SK-N-SH (cell line): ENCODE results near the gene CIB4. TPM values are rescaled to one million over a fixed set of nuclear protein-coding genes. Genes with fewer than 3 reads are reported as not detected.

ENCODE experiments used
- CTCF ChIA-PET: fragments of 300-600, 350-600 bp; formaldehyde crosslinking; extraction: SDS; loops from one replicate; lab custom pipeline; 2021; lab: Yijun Ruan, JAX
- POLR2A ChIA-PET: fragments of 350-600 bp; sonication (Branson Sonifier 250); formaldehyde crosslinking; extraction: SDS; loops from one replicate; lab custom pipeline; 2020; ENCODE audit warnings: antibody characterized with exemption, inconsistent platforms; lab: Yijun Ruan, JAX
- DNase-seq: peaks from one replicate; pipeline ENCODE4 v3.0.0; 2012
- H2AFZ ChIP-seq: fragments of 200-600 bp; sonication (generic); 2 replicates; pipeline ENCODE4 v1.8.1; 2016; ENCODE audit warnings: antibody characterized with exemption, mild to moderate bottlenecking, low read depth
- H3F3A ChIP-seq: fragments of 200-600 bp; sonication (generic); replicated peaks from 2 replicates; pipeline ENCODE3; 2016; ENCODE audit warnings: antibody characterized with exemption, mild to moderate bottlenecking; ENCODE audit not compliant: insufficient read depth
- H3K27ac ChIP-seq, 2 experiments: fragments of 200-500 bp in 1 of 2; fragments of 200-600 bp in 1 of 2; sonication (Bioruptor generic) in 1 of 2; sonication (generic), shearing (Covaris generic) in 1 of 2; 2 replicates each; pipeline versions ENCODE4 v1.5.1 to v1.6.1; 2014 to 2016; ENCODE audit warnings: low read depth in 2 of 2, inconsistent platforms in 1 of 2, low read length in 1 of 2, mild to moderate bottlenecking in 1 of 2, mixed read lengths in 1 of 2
- H3K27me3 ChIP-seq: fragments of 200-600 bp; sonication (generic), shearing (Covaris generic); 2 replicates; pipeline ENCODE4 v1.6.1; 2016; ENCODE audit warnings: mixed run types; ENCODE audit not compliant: insufficient read depth
- H3K36me3 ChIP-seq, 2 experiments: fragments of 200-500 bp in 1 of 2; fragments of 200-600 bp in 1 of 2; sonication (Bioruptor generic) in 1 of 2; sonication (generic) in 1 of 2; replicated peaks in 1 of 2; 2 replicates each; pipeline versions ENCODE3 to v1.5.1; 2014 to 2016; ENCODE audit warnings: low read length in 1 of 2, mild to moderate bottlenecking in 1 of 2; ENCODE audit not compliant: insufficient read depth in 2 of 2, control insufficient read depth in 1 of 2
- H3K4me1 ChIP-seq, 2 experiments: fragments of 200-500 bp in 1 of 2; fragments of 200-600 bp in 1 of 2; sonication (Bioruptor generic) in 1 of 2; sonication (generic), shearing (Covaris generic) in 1 of 2; 2 replicates each; pipeline versions ENCODE4 v1.5.1 to v1.6.1; 2014 to 2016; ENCODE audit warnings: low read depth in 1 of 2, low read length in 1 of 2, mixed run types in 1 of 2; ENCODE audit not compliant: insufficient read depth in 2 of 2, control insufficient read depth in 1 of 2
- H3K4me2 ChIP-seq: fragments of 200-600 bp; sonication (generic), shearing (Covaris generic); 2 replicates; pipeline ENCODE4 v1.6.1; 2017; ENCODE audit warnings: mixed run types
- H3K4me3 ChIP-seq, 2 experiments: fragments of 200-500 bp in 1 of 2; fragments of 200-600 bp in 1 of 2; sonication (Bioruptor generic) in 1 of 2; sonication (generic), shearing (Covaris generic) in 1 of 2; 2 replicates each; pipeline versions ENCODE4 v1.5.1 to v1.8.1; 2014 to 2016; ENCODE audit warnings: low read depth in 2 of 2, inconsistent platforms in 1 of 2, low read length in 1 of 2, mild to moderate bottlenecking in 1 of 2, mixed read lengths in 1 of 2, moderate library complexity in 1 of 2
- H3K79me2 ChIP-seq: fragments of 200-600 bp; sonication (generic); 2 replicates; pipeline ENCODE4 v1.8.1; 2017; ENCODE audit warnings: mild to moderate bottlenecking; ENCODE audit not compliant: insufficient read depth
- H3K9ac ChIP-seq: fragments of 200-600 bp; sonication (generic); 2 replicates; pipeline ENCODE4 v1.6.1; 2017; ENCODE audit warnings: mixed run types
- H3K9me2 ChIP-seq: fragments of 200-600 bp; sonication (generic); 2 replicates; pipeline ENCODE4 v1.6.1; 2017; ENCODE audit warnings: mixed run types
- H3K9me3 ChIP-seq: fragments of 200-600 bp; sonication (generic); 2 replicates; pipeline ENCODE4 v1.6.1; 2017; ENCODE audit warnings: mixed run types, mild to moderate bottlenecking, moderate library complexity
- H4K20me1 ChIP-seq: fragments of 200-600 bp; sonication (generic); 2 replicates; pipeline ENCODE4 v1.6.1; 2017; ENCODE audit warnings: mild to moderate bottlenecking, mixed run types; ENCODE audit not compliant: insufficient read depth
- ELF1 ChIP-seq: IDR thresholded peaks from 2 replicates; pipeline ENCODE4 v1.4.0; 2012
- FOXM1 ChIP-seq: IDR thresholded peaks from 2 replicates; pipeline ENCODE4 v1.4.0; 2012; ENCODE audit warnings: low read depth, mild to moderate bottlenecking
- MXI1 ChIP-seq: IDR thresholded peaks from 2 replicates; pipeline ENCODE4 v1.6.1; 2012; ENCODE audit warnings: mild to moderate bottlenecking, low read depth, low read length, improper control_type of control experiment
- NRF1 ChIP-seq: IDR thresholded peaks from 2 replicates; pipeline ENCODE4 v1.6.1; 2012; ENCODE audit warnings: low read depth, mild to moderate bottlenecking, low read length
- RAD21 ChIP-seq: IDR thresholded peaks from 2 replicates; pipeline ENCODE4 v1.6.1; 2012; ENCODE audit warnings: mild to moderate bottlenecking, low read length
- RFX5 ChIP-seq: IDR thresholded peaks from 2 replicates; pipeline ENCODE4 v1.6.1; 2012; ENCODE audit warnings: mild to moderate bottlenecking, improper control_type of control experiment, low read length
- SIN3A ChIP-seq: IDR thresholded peaks from 2 replicates; pipeline ENCODE4 v1.6.1; 2012; ENCODE audit warnings: low read depth, mild to moderate bottlenecking, low read length, moderate library complexity, borderline replicate concordance
- TEAD4 ChIP-seq: IDR thresholded peaks from 2 replicates; pipeline ENCODE4 v1.4.0; 2012; ENCODE audit warnings: mild to moderate bottlenecking, borderline replicate concordance; ENCODE audit not compliant: insufficient read depth
- WGBS: methylation state at CpG from one replicate; pipeline ENCODE4 v1.1.6; 2017; ENCODE audit warnings: low lambda C conversion rate; 5-methylcytosine and 5-hydroxymethylcytosine counted together
- polyA plus RNA-seq, 3 experiments: library from polyadenylated mRNA; depleted of rRNA; stranded (reverse); fragments of >200 nt; gene quantifications; 2 replicates each; pipeline ENCODE4 v1.2.3, GENCODE V29; 2012
- TF ChIP-seq, protein P1 (sequence below): fragments of 200-600 bp; sonication (generic); IDR thresholded peaks from 2 replicates; pipeline ENCODE4 v1.6.1; 2017; ENCODE audit warnings: antibody characterized with exemption, mild to moderate bottlenecking, moderate library complexity
- TF ChIP-seq, protein P2 (sequence below): IDR thresholded peaks from 2 replicates; pipeline ENCODE4 v1.4.0; 2012; ENCODE audit warnings: low read depth, borderline replicate concordance
- TF ChIP-seq, protein P3 (sequence below): IDR thresholded peaks from 2 replicates; pipeline ENCODE4; 2012

CIB4 gene
- polyA plus RNA-seq, 1 of the 3 experiments (the other 2 are of a cell fraction), result not detected

DNA sequence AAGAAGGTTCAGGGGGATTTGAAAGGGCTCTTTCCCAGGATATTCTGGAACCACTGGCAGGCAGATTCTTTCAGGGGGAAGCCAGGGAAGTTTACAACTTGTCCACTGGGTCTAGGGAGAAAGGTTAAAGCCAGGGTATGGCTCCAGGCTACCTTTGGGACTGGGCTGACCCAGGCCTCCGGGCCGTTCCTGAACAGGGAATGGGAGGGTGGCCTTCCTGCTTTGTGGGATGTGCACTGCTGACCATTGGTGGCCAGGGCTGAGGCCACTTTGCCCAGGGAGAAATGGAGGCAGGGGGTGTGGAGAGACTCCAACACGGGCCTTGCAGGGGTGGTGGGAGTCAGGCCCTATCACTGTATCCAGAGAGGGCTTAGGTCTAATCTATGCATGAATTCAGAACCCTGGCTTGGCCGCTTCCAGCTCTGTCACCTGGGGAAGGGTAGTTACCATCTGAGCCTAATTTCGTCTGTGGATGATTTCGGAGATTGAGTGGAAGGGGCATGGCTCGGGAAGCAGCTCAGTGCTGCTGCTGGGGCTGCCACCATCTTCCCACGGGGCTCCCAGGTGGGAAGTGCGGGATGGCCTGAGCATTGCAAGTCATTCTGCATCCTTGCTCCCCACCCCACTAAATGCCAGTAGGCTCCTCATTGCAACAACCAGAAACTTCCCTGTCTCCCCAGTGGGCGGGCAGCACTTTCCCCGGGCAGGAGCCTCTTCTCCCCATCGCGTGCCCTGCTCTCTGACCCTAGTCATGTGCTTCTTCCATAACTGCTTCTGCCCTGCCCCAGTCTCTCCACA lies 106.1 kb downstream of the CIB4 start (continued):
- TF ChIP-seq MXI1 (no peak), ELF1 (no peak), RAD21 (no peak), FOXM1 (no peak), RFX5 (no peak)
- TF ChIP-seq, protein P1, sequence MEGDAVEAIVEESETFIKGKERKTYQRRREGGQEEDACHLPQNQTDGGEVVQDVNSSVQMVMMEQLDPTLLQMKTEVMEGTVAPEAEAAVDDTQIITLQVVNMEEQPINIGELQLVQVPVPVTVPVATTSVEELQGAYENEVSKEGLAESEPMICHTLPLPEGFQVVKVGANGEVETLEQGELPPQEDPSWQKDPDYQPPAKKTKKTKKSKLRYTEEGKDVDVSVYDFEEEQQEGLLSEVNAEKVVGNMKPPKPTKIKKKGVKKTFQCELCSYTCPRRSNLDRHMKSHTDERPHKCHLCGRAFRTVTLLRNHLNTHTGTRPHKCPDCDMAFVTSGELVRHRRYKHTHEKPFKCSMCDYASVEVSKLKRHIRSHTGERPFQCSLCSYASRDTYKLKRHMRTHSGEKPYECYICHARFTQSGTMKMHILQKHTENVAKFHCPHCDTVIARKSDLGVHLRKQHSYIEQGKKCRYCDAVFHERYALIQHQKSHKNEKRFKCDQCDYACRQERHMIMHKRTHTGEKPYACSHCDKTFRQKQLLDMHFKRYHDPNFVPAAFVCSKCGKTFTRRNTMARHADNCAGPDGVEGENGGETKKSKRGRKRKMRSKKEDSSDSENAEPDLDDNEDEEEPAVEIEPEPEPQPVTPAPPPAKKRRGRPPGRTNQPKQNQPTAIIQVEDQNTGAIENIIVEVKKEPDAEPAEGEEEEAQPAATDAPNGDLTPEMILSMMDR, result no peak
- TF ChIP-seq, protein P2, sequence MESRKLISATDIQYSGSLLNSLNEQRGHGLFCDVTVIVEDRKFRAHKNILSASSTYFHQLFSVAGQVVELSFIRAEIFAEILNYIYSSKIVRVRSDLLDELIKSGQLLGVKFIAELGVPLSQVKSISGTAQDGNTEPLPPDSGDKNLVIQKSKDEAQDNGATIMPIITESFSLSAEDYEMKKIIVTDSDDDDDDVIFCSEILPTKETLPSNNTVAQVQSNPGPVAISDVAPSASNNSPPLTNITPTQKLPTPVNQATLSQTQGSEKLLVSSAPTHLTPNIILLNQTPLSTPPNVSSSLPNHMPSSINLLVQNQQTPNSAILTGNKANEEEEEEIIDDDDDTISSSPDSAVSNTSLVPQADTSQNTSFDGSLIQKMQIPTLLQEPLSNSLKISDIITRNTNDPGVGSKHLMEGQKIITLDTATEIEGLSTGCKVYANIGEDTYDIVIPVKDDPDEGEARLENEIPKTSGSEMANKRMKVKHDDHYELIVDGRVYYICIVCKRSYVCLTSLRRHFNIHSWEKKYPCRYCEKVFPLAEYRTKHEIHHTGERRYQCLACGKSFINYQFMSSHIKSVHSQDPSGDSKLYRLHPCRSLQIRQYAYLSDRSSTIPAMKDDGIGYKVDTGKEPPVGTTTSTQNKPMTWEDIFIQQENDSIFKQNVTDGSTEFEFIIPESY, result no peak
- TF ChIP-seq, protein P3, sequence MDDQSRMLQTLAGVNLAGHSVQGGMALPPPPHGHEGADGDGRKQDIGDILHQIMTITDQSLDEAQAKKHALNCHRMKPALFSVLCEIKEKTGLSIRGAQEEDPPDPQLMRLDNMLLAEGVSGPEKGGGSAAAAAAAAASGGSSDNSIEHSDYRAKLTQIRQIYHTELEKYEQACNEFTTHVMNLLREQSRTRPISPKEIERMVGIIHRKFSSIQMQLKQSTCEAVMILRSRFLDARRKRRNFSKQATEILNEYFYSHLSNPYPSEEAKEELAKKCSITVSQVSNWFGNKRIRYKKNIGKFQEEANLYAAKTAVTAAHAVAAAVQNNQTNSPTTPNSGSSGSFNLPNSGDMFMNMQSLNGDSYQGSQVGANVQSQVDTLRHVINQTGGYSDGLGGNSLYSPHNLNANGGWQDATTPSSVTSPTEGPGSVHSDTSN, result no peak

DNA sequence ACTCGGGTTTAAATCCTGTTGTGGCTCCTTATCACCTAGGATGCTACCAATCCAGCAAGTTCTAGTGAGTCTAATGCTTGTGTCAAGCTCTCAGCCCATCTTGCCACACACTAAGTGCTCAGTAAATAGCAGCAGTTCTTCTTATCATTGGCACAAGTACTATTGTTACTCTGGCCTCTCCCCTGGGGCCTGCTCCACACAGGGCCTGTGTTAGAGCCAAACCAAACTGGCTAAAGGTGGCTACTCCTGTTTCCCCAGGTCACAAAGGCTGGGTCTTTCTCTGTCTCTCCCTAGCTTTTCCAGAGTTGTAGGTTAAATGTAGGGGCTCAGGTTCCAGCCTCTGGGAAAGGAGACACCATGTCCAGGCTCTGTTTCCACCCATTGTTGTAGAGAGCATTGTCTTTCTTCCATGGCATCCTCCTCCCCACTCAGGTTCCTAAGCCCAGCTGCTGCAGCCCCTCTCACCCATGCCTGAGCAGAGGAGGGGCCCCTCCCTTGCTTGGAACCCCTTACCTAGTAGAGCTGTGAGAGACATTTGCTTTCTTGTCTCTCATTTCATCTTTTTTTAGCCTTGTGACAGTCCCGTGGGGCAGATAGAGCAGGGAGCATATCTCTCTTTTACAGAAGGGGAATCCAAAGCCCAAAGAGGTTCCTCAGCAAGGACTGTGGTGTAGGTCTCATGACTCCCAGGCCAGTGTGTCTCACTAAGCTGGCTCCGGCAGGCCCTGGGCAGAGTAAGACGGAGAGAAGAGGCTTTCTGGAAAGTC lies 106.9 kb downstream of the CIB4 start:
- Histone ChIP-seq H3K9me2 (no peaks in the 10 kb centered on the region), H3K9me3 (no peaks in the 10 kb centered on the region), H3K4me1 (peaks cover 3 to 5% of the 10 kb centered on the region in 2 experiments; a peak in 3 of 4 replicates), H3F3A (no peaks in the 10 kb centered on the region), H3K79me2 (no peaks in the 10 kb centered on the region), H3K27me3 (no peaks in the 10 kb centered on the region), H2AFZ (no peak overlapping the region), H3K4me3 (no peak overlapping the region), H3K36me3 (no peaks in the 10 kb centered on the region), H3K9ac (no peak overlapping the region), H4K20me1 (no peaks in the 10 kb centered on the region), H3K4me2 (no peak overlapping the region), H3K27ac (no peak overlapping the region)
- POLR2A ChIA-PET, result no interaction called here
- no peak for DNase-seq
- TF ChIP-seq ELF1, result no peak
- no peak for TF ChIP-seq SIN3A
- no peak for TF ChIP-seq TEAD4
- no peak for TF ChIP-seq NRF1
- TF ChIP-seq, protein P1, result no peak
- no peak for TF ChIP-seq MXI1
- WGBS, result 63% methylated on average over 4 of the region's 4 CpGs
- CTCF ChIA-PET, result interaction anchor here (0.7 kb wide), 1 partner anchor 28 kb away, joined by 3 read pairs; a partner anchor contains a TSS
